Stimulated activated CD4-positive, alpha-beta T cell treated with anti-CD3 and anti-CD28 coated beads, Interleukin-12 subunit alpha, Interleukin-12 subunit beta, amount 100 ng/mL, for 24 hours (primary cell): Measurements from ENCODE around the gene ST3GAL6.
"Not testable (repeated sequence)": the region's sequence is repeated elsewhere in the genome, so short reads cannot be mapped to it uniquely, and the experiment has no call there.

Experiments
- DNase-seq, 2 experiments: peaks; one replicate each; pipeline ENCODE4 v3.0.0-alpha.2; 2020; ENCODE audit warnings: low read depth in 2 of 2

Gene ST3GAL6

GRCh38 chr3:98801043-98801747, 38.1 kb downstream of the ST3GAL6 start:
- DNase-seq: no peak

DNA sequence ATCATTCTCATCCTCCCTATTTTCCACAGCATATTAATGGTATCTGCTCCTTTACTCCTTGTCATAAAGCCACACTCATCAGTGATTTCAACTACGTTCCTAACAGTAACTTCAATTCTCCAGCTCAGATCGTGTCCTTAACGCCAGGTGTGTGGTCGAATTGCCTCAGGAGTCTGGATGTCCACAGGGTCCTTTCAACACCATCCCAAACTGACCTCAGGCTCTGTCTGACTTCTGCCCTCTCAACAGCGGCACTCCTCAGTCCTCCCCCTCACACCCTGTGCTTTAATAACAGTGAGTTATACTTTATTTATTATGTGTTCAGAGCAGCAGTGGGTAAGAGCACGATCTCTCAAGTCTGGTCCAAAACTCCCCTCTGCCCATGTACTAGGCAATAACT, 42.4 kb downstream of the ST3GAL6 start:
- DNase-seq: no peak

- DNase-seq: no peak
Observed at GRCh38 chr3:98806521-98806920, 43.4 kb downstream of the ST3GAL6 start.

- no peak for DNase-seq
Observed at GRCh38 chr3:98807011-98807410, 43.9 kb downstream of the ST3GAL6 start.

GRCh38 chr3:98807561-98807960, 44.4 kb downstream of the ST3GAL6 start:
- no peak for DNase-seq

- no peak for DNase-seq
Observed at GRCh38 chr3:98808071-98808470, 44.9 kb downstream of the ST3GAL6 start.

GRCh38 chr3:98809557-98809956, 46.4 kb downstream of the ST3GAL6 start:
- DNase-seq: no peak

GRCh38 chr3:98811048-98811447, 47.9 kb downstream of the ST3GAL6 start:
- no peak for DNase-seq

DNA sequence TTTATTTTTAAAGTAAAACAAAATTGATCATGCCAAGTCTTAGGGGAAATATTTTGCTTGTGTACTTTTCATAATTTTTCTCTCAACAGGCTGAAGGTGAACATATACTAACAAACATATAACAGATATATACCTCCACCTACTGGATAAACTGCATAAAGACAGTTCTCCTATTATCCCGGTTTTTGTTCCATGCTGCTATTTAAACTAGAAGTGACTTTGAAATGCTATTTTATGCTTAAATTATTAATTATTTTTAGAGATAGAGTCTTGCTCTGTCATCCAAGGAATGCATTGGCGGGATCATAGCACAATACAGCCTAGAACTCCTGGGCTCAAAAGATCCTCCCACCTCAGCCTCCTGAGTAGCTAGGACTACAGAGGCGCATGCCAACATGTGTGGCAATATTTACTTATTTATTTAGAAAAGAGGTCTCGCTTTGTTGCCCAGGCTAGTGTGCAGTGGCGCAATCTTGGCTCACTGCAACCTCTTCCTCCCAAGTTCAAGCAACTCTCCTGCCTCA, 49.8 kb downstream of the ST3GAL6 start:
- DNase-seq: no peak

GRCh38 chr3:98814817-98815420, 51.8 kb downstream of the ST3GAL6 start:
- DNase-seq: no peak

DNA sequence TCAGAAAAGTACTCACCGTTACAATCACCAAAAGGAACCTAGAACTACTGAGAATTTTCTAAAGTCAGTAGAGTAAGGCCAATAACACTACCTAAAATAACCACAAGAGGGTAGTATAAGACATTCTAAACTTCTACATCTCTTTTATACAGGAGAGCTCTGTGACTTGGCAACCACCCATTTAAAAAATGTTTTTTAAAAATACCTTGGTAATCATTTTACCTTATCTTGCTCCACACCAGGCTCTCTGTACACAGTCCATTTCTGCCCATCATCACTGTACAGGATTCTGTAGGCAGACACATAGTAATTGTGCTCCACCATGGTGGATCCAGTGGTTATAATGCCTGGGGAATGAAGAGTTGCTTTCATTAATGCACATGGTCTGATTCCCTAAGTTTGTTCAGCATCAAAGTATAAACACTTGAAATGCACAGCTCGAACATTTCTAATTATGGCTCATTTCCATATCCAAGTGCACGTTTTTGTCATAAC, 54.5 kb downstream of the ST3GAL6 start:
- DNase-seq: no peak

- no peak for DNase-seq
Observed at GRCh38 chr3:98821063-98821462, 57.9 kb downstream of the ST3GAL6 start.

DNA sequence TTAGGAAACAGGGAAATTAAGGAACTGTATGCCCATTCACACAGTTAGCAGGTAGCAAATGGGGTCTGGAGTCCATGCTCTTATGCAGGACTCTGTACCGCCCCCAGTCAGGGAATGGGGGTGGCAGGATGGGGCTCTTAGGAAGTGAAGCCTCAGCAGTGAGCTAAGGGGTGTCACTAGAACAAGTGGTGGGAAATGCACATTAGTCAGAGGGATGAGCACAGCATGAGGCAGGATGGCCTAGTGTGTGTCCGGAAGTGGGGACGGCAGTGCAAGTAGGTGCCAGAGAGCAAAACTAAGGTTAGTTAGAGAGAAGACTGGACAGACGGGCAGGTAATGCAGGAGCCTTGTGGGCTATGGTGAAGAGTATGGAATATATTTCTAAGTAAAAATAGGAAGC, 60.7 kb downstream of the ST3GAL6 start:
- no peak for DNase-seq

- no peak for DNase-seq
Observed at GRCh38 chr3:98824256-98824655, 61.1 kb downstream of the ST3GAL6 start.

DNA sequence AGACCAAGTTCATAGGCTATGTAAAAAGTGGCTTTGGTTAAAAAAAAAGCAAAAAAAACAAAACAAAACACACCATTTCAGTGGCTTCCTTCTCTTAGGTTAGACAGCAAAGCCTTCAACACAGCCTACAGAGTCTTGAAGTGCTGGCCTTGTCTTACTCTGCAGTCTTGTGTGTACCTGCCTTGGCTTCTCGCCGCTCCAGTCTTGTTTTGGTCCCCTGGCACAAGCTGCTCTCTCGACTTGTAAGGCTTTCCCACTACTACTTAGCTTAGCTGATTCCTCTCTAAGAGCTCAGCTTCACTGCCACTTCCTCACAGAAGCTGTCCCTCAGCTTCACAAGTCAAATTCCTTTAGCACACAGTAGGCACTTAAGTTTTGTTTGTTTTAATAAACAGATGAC, 63.0 kb downstream of the ST3GAL6 start:
- no peak for DNase-seq

GRCh38 chr3:98827221-98827920, 64.2 kb downstream of the ST3GAL6 start:
- no peak for DNase-seq

DNA sequence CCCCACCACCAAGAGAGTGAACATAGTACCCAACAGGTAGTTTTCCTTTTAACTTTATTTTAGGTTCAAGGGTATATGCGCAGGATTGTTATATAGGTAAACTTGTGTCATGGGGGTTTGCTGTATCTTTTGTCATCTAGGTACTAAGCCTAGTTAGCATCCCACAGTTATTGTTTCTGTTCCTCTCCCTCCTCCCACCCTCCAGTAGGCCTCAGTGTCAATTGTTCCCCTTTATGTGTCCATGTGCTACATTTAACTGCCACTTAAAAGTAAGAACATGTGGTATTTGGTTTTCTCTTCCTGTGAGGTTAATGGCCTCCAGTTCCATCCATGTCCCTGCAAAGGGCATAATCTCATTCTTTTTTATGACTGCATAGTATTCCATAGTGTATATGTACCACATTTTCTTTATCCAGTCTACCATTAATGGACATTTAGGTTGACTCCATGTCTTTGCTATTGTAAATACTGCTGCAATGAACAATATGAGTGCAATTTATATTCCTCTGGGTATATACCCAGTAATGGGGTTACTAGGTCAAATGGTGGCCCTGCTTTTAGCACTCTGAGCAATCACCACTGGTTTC, 66.2 kb downstream of the ST3GAL6 start:
- no peak for DNase-seq

GRCh38 chr3:98831060-98831459, 67.9 kb downstream of the ST3GAL6 start:
- not testable (repeated sequence) for DNase-seq

GRCh38 chr3:98839846-98840245, 76.7 kb downstream of the ST3GAL6 start:
- no peak for DNase-seq

DNA sequence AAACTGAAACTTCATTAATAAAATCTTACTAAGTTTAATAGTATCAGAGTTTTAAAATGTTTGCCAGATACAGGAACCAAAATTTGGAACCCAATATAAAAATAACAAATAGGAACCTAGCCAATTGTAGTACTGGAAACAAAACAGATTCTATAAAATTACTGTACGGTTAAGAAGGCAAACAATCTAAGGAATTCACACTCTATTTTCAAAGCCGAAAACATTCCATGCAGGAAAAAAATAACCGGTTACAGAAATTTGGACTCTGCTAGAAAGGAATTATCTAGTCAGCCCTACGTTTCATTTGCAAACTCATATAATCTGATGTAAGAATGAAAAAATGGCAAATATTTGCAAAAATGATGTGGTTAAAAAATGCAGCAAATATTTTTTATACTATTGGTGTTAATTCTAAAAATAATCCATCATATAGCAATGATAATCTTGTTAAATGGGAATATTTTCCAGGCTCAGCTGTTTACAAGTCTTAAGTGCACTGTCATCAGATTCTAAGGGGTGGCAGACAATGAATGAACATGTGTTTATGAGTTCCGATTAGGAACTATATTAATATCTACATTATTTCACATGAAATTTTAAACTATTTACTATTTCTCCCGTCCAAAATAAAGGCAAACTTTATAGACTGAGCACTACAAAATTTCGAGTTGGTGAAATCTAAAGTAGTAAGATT, 80.3 kb downstream of the ST3GAL6 start:
- no peak for DNase-seq
